Body of pancreas (tissue), 4 donors: ENCODE measurements around the gene RASL12.

ENCODE experiments used
- CTCF ChIP-seq, 7 experiments: fragments of 450-650 bp in 4 of 7; fragments of 200-600 bp in 3 of 7; sonication (generic) in 3 of 7; IDR thresholded peaks; one replicate each; pipeline ENCODE4 v1.5.1; 2016 to 2019; ENCODE audit warnings: antibody characterized with exemption in 7 of 7
- POLR2A ChIP-seq, 3 donors: fragments of 450-650 bp; IDR thresholded peaks; one replicate each; pipeline ENCODE4 v1.6.1; 2016; ENCODE audit warnings: antibody characterized with exemption in 3 of 3, mild to moderate bottlenecking in 2 of 3

- TF ChIP-seq CTCF (IDR thresholded peaks at IDR 0.05) (no peak), POLR2A (IDR thresholded peaks at IDR 0.05) (no peak)
Observed at GRCh38 chr15:65044724-65045481, 22.9 kb downstream of the RASL12 start, which contains the start of gene SLC51B.
